ENCODE results near the gene S100B. TPM values are rescaled to one million over a fixed set of nuclear protein-coding genes. Genes with fewer than 3 reads are reported as not detected.

Gene S100B
- total and polyA plus RNA-seq, 2 donors (not counting 3 experiments of a cell fraction or from before 2014, with no cell fraction given) = not detected

GRCh38 chr21:46636550-46637285, 31.8 kb upstream of the S100B start:
- Histone ChIP-seq H3K9me3 (replicated peaks; ENCODE audit: control insufficient read depth, insufficient read depth, low read length) (no peaks in the 10 kb centered on the region), H3K4me1 (ENCODE audit: control insufficient read depth, extremely low read depth, insufficient read depth, low read length) (peaks cover 28% of the 10 kb centered on the region), H3K9ac (replicated peaks; ENCODE audit: extremely low read depth, insufficient read depth, low read length) (peak overlapping the region; percentile 47), H3K27ac (ENCODE audit: insufficient read depth, low read depth, low read length) (no peak overlapping the region), H2AFZ (ENCODE audit: low read depth, low read length) (no peak overlapping the region), H3K36me3 (ENCODE audit: control insufficient read depth in 2 of 2, extremely low read depth in 1 of 2, insufficient read depth in 2 of 2, low read length in 2 of 2) (peaks cover 5% of the 10 kb centered on the region in 2 experiments), H3K4me3 (replicated peaks in 1 of 3; ENCODE audit: insufficient read depth in 1 of 3, low read depth in 1 of 3, low read length in 3 of 3) (peak overlapping the region; percentile 36 to 90 (median 38)), H3K79me2 (ENCODE audit: control insufficient read depth, insufficient read depth, low read length) (peaks cover 48% of the 10 kb centered on the region), H3K4me2 (ENCODE audit: insufficient read depth, low read length) (peak overlapping the region; percentile 91), H3K9me1 (replicated peaks; ENCODE audit: control insufficient read depth, extremely low read depth, insufficient read depth, low read length) (no peaks in the 10 kb centered on the region), H3K27me3 (ENCODE audit: control insufficient read depth in 2 of 2, insufficient read depth in 2 of 2, low read length in 2 of 2) (no peaks in the 10 kb centered on the region), H4K20me1 (replicated peaks; ENCODE audit: control insufficient read depth, extremely low read depth, insufficient read depth, low read length) (peaks cover 3% of the 10 kb centered on the region)
- BruUV-seq (replicated peaks) = TSS peak; percentile 26
- DNase-seq (ENCODE audit: low read depth, low spot score) (peak; percentile 24), FAIRE-seq (no peak)
- POLR2A ChIA-PET = no interaction called here
- TF ChIP-seq CTCF (IDR thresholded peaks at IDR 0.05; ENCODE audit: extremely low read depth in 1 of 2, insufficient read depth in 1 of 2, low read depth in 1 of 2, low read length in 2 of 2) (no peak), POLR2A (IDR thresholded peaks at IDR 0.05; ENCODE audit: low read depth, low read length) (no peak), POLR2AphosphoS5 (IDR thresholded peaks at IDR 0.05; ENCODE audit: insufficient read depth, low read depth, low read length) (no peak), GATA2 (IDR thresholded peaks at IDR 0.05; ENCODE audit: insufficient read depth, insufficient read length, low read depth, low read length) (no peak), EZH2 (IDR thresholded peaks at IDR 0.05; ENCODE audit: borderline replicate concordance, low read depth, low read length, severe bottlenecking) (no peak), JUN (IDR thresholded peaks at IDR 0.05; ENCODE audit: borderline replicate concordance, insufficient read depth, insufficient read length, low read depth) (no peak), MYC (IDR thresholded peaks at IDR 0.05; ENCODE audit: low read depth, low read length) (no peak), MAX (IDR thresholded peaks at IDR 0.05; ENCODE audit: insufficient read depth, insufficient read length) (no peak), FOS (IDR thresholded peaks at IDR 0.05; ENCODE audit: borderline replicate concordance, insufficient read depth, low read length) (no peak)
- CTCF ChIA-PET = interaction anchor here (1.1 kb wide), 2 partner anchors 293 to 493 kb away, joined by 3 to 4 read pairs; no protein-coding TSS in a partner anchor
- intact Hi-C loops (cut with micrococcal nuclease) = no loop called here
- dilution Hi-C loops (cut with MboI; ENCODE audit: extremely low pct_ligation_motif_present, low sequenced_read_pairs) = no loop called here

Data from endothelial cell of umbilical vein (primary cell).